GM23248 (cell line): Measurements from ENCODE around the gene ZNF283.

ENCODE experiments used
- EZH2 ChIP-seq: fragments of 200-600 bp; sonication (generic); IDR thresholded peaks from 2 replicates; pipeline ENCODE4 v1.6.1; 2018; ENCODE audit warnings: antibody characterized with exemption, mild to moderate bottlenecking; ENCODE audit not compliant: insufficient read depth, poor library complexity, severe bottlenecking
- EZH2phosphoT487 ChIP-seq: fragments of 200-600 bp; sonication (generic); IDR thresholded peaks from 2 replicates; pipeline ENCODE4 v1.6.1; 2018; ENCODE audit warnings: antibody characterized with exemption, moderate library complexity, mild to moderate bottlenecking, low read depth; ENCODE audit not compliant: insufficient read depth

GRCh38 chr19:43842007-43842406 is 14.9 kb downstream of the ZNF283 start:
- TF ChIP-seq EZH2 (no peak), EZH2phosphoT487 (no peak)
